K562 (cell line): ENCODE data around the gene LRRC7. TPM values are rescaled to one million over a fixed set of nuclear protein-coding genes. Genes with fewer than 3 reads are reported as not detected.

ENCODE experiments used
- ATAC-seq: fragments of 200-7000 bp; cut with Tn5 transposase; 3 replicates; pipeline ENCODE4 v1.9.1; 2020; ENCODE audit warnings: moderate library complexity
- BruUV-seq: library from RNA; stranded (reverse); fragments of 400-500 nt; replicated peaks from 2 replicates; lab custom pipeline; 2021; lab: Mats Ljungman, UMichigan
- CTCF ChIA-PET: fragments of 300-600 bp; formaldehyde crosslinking; extraction: SDS; loops from one replicate; lab custom pipeline; 2021; ENCODE audit warnings: low intra/inter-chr PET ratio; lab: Yijun Ruan, JAX
- POLR2A ChIA-PET: fragments of 300-600, 350-650 bp; sonication (Branson Sonifier 250); formaldehyde crosslinking; extraction: SDS; loops from one replicate; lab custom pipeline; 2021; ENCODE audit warnings: antibody characterized with exemption, inconsistent platforms; lab: Yijun Ruan, JAX
- DNase-seq, 4 experiments: peaks; one replicate each; pipeline versions ENCODE4 v3.0.0 to v3.0.0-alpha.2; 2011 to 2018; ENCODE audit warnings: low spot score in 3 of 4, mixed read lengths in 3 of 4; ENCODE audit errors: extremely low read depth in 1 of 4
- FAIRE-seq: peaks from 2 replicates; lab custom pipeline; 2011; peaks lifted over from hg19 to GRCh38; lab: Jason Lieb, UNC
- H2AFZ ChIP-seq: 2 replicates; pipeline ENCODE4 v1.6.0; 2011; ENCODE audit warnings: low read depth, low read length, control low read depth, inconsistent platforms
- H3K27ac ChIP-seq: fragments of 200-600 bp; 3 replicates; pipeline ENCODE4 v1.8.0; 2011; ENCODE audit warnings: low read depth, mild to moderate bottlenecking, control low read depth, inconsistent platforms, low read length, moderate library complexity, mixed read lengths; ENCODE audit errors: extremely low read depth
- H3K27me3 ChIP-seq, 2 experiments: fragments of 300-600 bp in 1 of 2; 2 replicates in 1 of 2; 3 replicates in 1 of 2; pipeline versions ENCODE4 v1.6.0 to v1.8.0; 2011; ENCODE audit warnings: inconsistent platforms in 2 of 2, low read length in 2 of 2, mild to moderate bottlenecking in 1 of 2, mixed read lengths in 1 of 2, moderate library complexity in 1 of 2; ENCODE audit not compliant: control insufficient read depth in 2 of 2, insufficient read depth in 2 of 2
- H3K36me3 ChIP-seq: fragments of 300-600 bp; 3 replicates; pipeline ENCODE4 v1.8.0; 2011; ENCODE audit warnings: mild to moderate bottlenecking, low read length, inconsistent platforms; ENCODE audit not compliant: control insufficient read depth, insufficient read depth
- H3K4me1 ChIP-seq, 2 experiments: fragments of 200-600 bp in 1 of 2; replicated peaks in 1 of 2; 2 replicates in 1 of 2; 3 replicates in 1 of 2; pipeline versions ENCODE4 v1.5.1 to v1.8.0; 2011; ENCODE audit warnings: inconsistent platforms in 2 of 2, low read length in 2 of 2, mild to moderate bottlenecking in 1 of 2, mixed read lengths in 1 of 2, moderate library complexity in 1 of 2; ENCODE audit not compliant: control insufficient read depth in 2 of 2, insufficient read depth in 2 of 2
- H3K4me2 ChIP-seq: 2 replicates; pipeline ENCODE4 v1.6.1; 2011; ENCODE audit warnings: low read length, control low read depth, inconsistent platforms, mixed read lengths; ENCODE audit not compliant: insufficient read depth
- H3K4me3 ChIP-seq: fragments of 200-600 bp; sonication (generic), shearing (Covaris generic); 2 replicates; pipeline ENCODE4 v1.5.1; 2016; ENCODE audit warnings: control low read depth, inconsistent platforms
- H3K79me2 ChIP-seq: fragments of 200-600 bp; 3 replicates; pipeline ENCODE4 v1.8.0; 2011; ENCODE audit warnings: low read length, inconsistent platforms; ENCODE audit not compliant: control insufficient read depth, insufficient read depth
- H3K9ac ChIP-seq, 2 experiments: 2 replicates each; pipeline versions ENCODE4 v1.6.0 to v1.6.1; 2011; ENCODE audit warnings: low read depth in 2 of 2, low read length in 2 of 2, control low read depth in 1 of 2, inconsistent platforms in 1 of 2, mild to moderate bottlenecking in 1 of 2, mixed read lengths in 1 of 2; ENCODE audit not compliant: insufficient read depth in 1 of 2
- H3K9me1 ChIP-seq: one replicate; pipeline ENCODE4 v1.6.0; 2011; ENCODE audit warnings: inconsistent platforms, mild to moderate bottlenecking, low read length, moderate library complexity; ENCODE audit not compliant: control insufficient read depth, insufficient read depth
- H3K9me3 ChIP-seq: replicated peaks from 2 replicates; pipeline ENCODE4 v1.5.1; 2011; ENCODE audit warnings: low read depth, low read length, inconsistent platforms; ENCODE audit not compliant: control insufficient read depth, insufficient read depth
- H4K20me1 ChIP-seq: replicated peaks from 2 replicates; pipeline ENCODE4 v1.6.1; 2011; ENCODE audit warnings: low read length, inconsistent platforms, mixed read lengths; ENCODE audit not compliant: control insufficient read depth, insufficient read depth
- BACH1 ChIP-seq: fragments of 200-800 bp; sonication (Bioruptor generic); IDR thresholded peaks from 2 replicates; pipeline ENCODE4 v1.6.1; 2016; ENCODE audit warnings: missing genetic modification characterization, missing compliant biosample characterization
- ETV1 ChIP-seq: fragments of 450-650 bp; conservative IDR thresholded peaks from 2 replicates; pipeline ENCODE4 v1.6.1; 2016; ENCODE audit warnings: missing genetic modification characterization, control low read depth, low read depth, missing compliant biosample characterization
- GATAD2B ChIP-seq: fragments of 450-650 bp; IDR thresholded peaks from 2 replicates; pipeline ENCODE4 v1.6.1; 2017; ENCODE audit warnings: mild to moderate bottlenecking, borderline replicate concordance
- HES1 ChIP-seq: fragments of 450-650 bp; IDR thresholded peaks from 2 replicates; pipeline ENCODE4 v1.6.1; 2016; ENCODE audit warnings: low read depth, mild to moderate bottlenecking, moderate library complexity
- KLF6 ChIP-seq: fragments of 250-450 bp; sonication (Bioruptor Pico); IDR thresholded peaks from 2 replicates; pipeline ENCODE4 v1.4.0; 2020; ENCODE audit warnings: mild to moderate bottlenecking, moderate library complexity, borderline replicate concordance
- MAZ ChIP-seq, 2 experiments: fragments of 450-650 bp in 1 of 2; sonication (generic) in 1 of 2; formaldehyde crosslinking; IDR thresholded peaks in 1 of 2; conservative IDR thresholded peaks in 1 of 2; 2 replicates each; pipeline versions ENCODE4 v1.4.0 to v1.5.0; 2020; ENCODE audit warnings: mild to moderate bottlenecking in 1 of 2, missing genetic modification reagents in 1 of 2
- NR4A1 ChIP-seq, 2 experiments: fragments of 250-450 bp in 1 of 2; fragments of 450-650 bp in 1 of 2; sonication (Bioruptor Pico) in 1 of 2; IDR thresholded peaks; 2 replicates each; pipeline versions ENCODE4 v1.4.0 to v1.6.1; 2016 to 2020; ENCODE audit warnings: mild to moderate bottlenecking in 2 of 2, missing compliant biosample characterization in 1 of 2, missing genetic modification characterization in 1 of 2, moderate library complexity in 1 of 2
- SIN3B ChIP-seq: fragments of 450-650 bp; IDR thresholded peaks from 2 replicates; pipeline ENCODE4 v1.6.1; 2017; ENCODE audit warnings: low read depth, mild to moderate bottlenecking, moderate library complexity
- THAP7 ChIP-seq: fragments of 250-450 bp; sonication (Bioruptor Pico); IDR thresholded peaks from 2 replicates; pipeline ENCODE4 v1.5.0; 2021
- ZNF57 ChIP-seq: fragments of 450-650 bp; formaldehyde crosslinking; IDR thresholded peaks from 2 replicates; pipeline ENCODE4 v1.4.0; 2020; ENCODE audit warnings: mild to moderate bottlenecking, moderate library complexity
- ZNF639 ChIP-seq, 2 experiments: fragments of 200-800 bp in 1 of 2; sonication (Bioruptor generic) in 1 of 2; sonication (generic) in 1 of 2; formaldehyde crosslinking in 1 of 2; IDR thresholded peaks in 1 of 2; conservative IDR thresholded peaks in 1 of 2; 2 replicates each; pipeline versions ENCODE4 v1.5.0 to v1.6.1; 2016 to 2020; ENCODE audit warnings: missing compliant biosample characterization in 1 of 2, missing genetic modification characterization in 1 of 2, missing genetic modification reagents in 1 of 2
- ZNF696 ChIP-seq: fragments of 250-450 bp; sonication (Bioruptor Pico); conservative IDR thresholded peaks from 2 replicates; pipeline ENCODE4 v1.4.0; 2020; ENCODE audit warnings: mild to moderate bottlenecking, moderate library complexity
- ZNF699 ChIP-seq: fragments of 250-450 bp; sonication (Bioruptor Pico); IDR thresholded peaks from 2 replicates; pipeline ENCODE4 v1.8.0; 2021; ENCODE audit warnings: mild to moderate bottlenecking, moderate library complexity; ENCODE audit not compliant: insufficient replicate concordance
- ZNF764 ChIP-seq: fragments of 250-450 bp; sonication (Bioruptor Pico); IDR thresholded peaks from 2 replicates; pipeline ENCODE4 v1.4.0; 2020; ENCODE audit warnings: low read depth, mild to moderate bottlenecking, moderate library complexity
- WGBS: fragments of 100-300 bp; shearing (Covaris generic); methylation state at CpG from one replicate; pipeline ENCODE4 v1.1.6; 2016; ENCODE audit warnings: low coverage, mixed read lengths; ENCODE audit not compliant: insufficient coverage; ENCODE audit errors: missing lambda C conversion rate; 5-methylcytosine and 5-hydroxymethylcytosine counted together
- in situ Hi-C: fragments of 300-500 bp; cut with MboI; formaldehyde crosslinking; loops from 4 replicates; pipeline ENCODE4 v1.15.0; 2018; ENCODE audit warnings: inconsistent platforms, mixed read lengths
- intact Hi-C: fragments of 100-400 bp; cut with micrococcal nuclease; formaldehyde crosslinking; loops from 2 replicates; pipeline ENCODE4 v1.14.2; 2022
- polyA plus RNA-seq, 8 experiments: library from polyadenylated mRNA; depleted of rRNA in 4 of 8; stranded (reverse) in 5 of 8; unstranded in 3 of 8; fragments of >200 nt; fragmentation: Nextera tagmentation in 2 of 8; fragmentation: Illumina TruSeq in 1 of 8; extraction: Ambion mirVana in 2 of 8; extraction: Trizol in 1 of 8; gene quantifications; 2 replicates each; pipeline versions ENCODE4 v1.2.1 to v1.2.3, GENCODE V29; 2011 to 2014; ENCODE audit warnings: inconsistent platforms in 1 of 8, missing spikeins in 1 of 8
- total RNA-seq, 7 experiments: library from RNA; depleted of rRNA in 6 of 7; stranded (reverse); fragments of >200 nt in 6 of 7; fragmentation: Illumina TruSeq in 2 of 7; extraction: Trizol in 2 of 7; gene quantifications; 2 replicates each; pipeline versions ENCODE4 v1.2.1 to v1.2.3, GENCODE V29; 2011 to 2021; ENCODE audit warnings: low replicate concordance in 1 of 7

LRRC7 gene
- total and polyA plus RNA-seq, 9 of the 15 experiments (the other 6 are each of a cell fraction or from before 2014, with no cell fraction given), result 0.09 to 0.94 (median 0.49) TPM

GRCh38 chr1:69947837-69948236 is 380.1 kb downstream of the LRRC7 start (continued):
- no peak for TF ChIP-seq ZNF639 (CRISPR knock-in tag; conservative IDR thresholded peaks at IDR 0.05 in 1 of 2, IDR thresholded peaks at IDR 0.05 in 1 of 2)

- 0% methylated on average over 1 of the region's 1 CpG for WGBS
Observed at GRCh38 chr1:69952676-69953075, 385.0 kb downstream of the LRRC7 start.

More at GRCh38 chr1:69952676-69953075, 385.0 kb downstream of the LRRC7 start:
- in situ Hi-C loops, result no loop called here
- H3K9ac ChIP-seq, result no peak overlapping the region
- FAIRE-seq, result no peak
- H3K9me1 ChIP-seq, result no peaks in the 10 kb centered on the region
- CTCF ChIA-PET, result interaction anchor here (0.7 kb wide), 1 partner anchor 142 kb away, joined by 6 read pairs; no protein-coding TSS in a partner anchor
- BruUV-seq, result no TSS peak
- ATAC-seq, result no peak
- no peak overlapping the region for H3K4me3 ChIP-seq
- no peaks in the 10 kb centered on the region for H3K9me3 ChIP-seq
- no peaks in the 10 kb centered on the region for H3K27me3 ChIP-seq
- H3K27ac ChIP-seq, result no peak overlapping the region
- H4K20me1 ChIP-seq, result no peaks in the 10 kb centered on the region
- H3K4me1 ChIP-seq, result no peaks in the 10 kb centered on the region
- TF ChIP-seq KLF6, result no peak
- TF ChIP-seq HES1, result no peak
- no peak for TF ChIP-seq ZNF764 (CRISPR knock-in tag)
- no peak for TF ChIP-seq ZNF699 (CRISPR knock-in tag)
- TF ChIP-seq ZNF57 (CRISPR knock-in tag), result no peak
- no peak for TF ChIP-seq ZNF696 (CRISPR knock-in tag)
- no peak for TF ChIP-seq SIN3B
- TF ChIP-seq BACH1 (tag), result no peak
- TF ChIP-seq ETV1 (tag), result no peak
- no peak for TF ChIP-seq THAP7 (CRISPR knock-in tag)
- no peak for TF ChIP-seq GATAD2B
- no peak for TF ChIP-seq MAZ (CRISPR knock-in tag; conservative IDR thresholded peaks at IDR 0.05 in 1 of 2, IDR thresholded peaks at IDR 0.05 in 1 of 2)
- TF ChIP-seq NR4A1 (CRISPR knock-in tag; IDR thresholded peaks at IDR 0.05), result no peak
- TF ChIP-seq NR4A1 (tag; IDR thresholded peaks at IDR 0.05), result no peak
- no peak overlapping the region for H2AFZ ChIP-seq
- no peaks in the 10 kb centered on the region for H3K79me2 ChIP-seq
- intact Hi-C loops, result no loop called here
- no peak for DNase-seq
- no peak overlapping the region for H3K4me2 ChIP-seq
- no peaks in the 10 kb centered on the region for H3K36me3 ChIP-seq
- POLR2A ChIA-PET, result no interaction called here
